Activated CD4-positive, alpha-beta T cell treated with anti-CD3 and anti-CD28 coated beads for 4 hours (primary cell): ENCODE results near the gene CAAP1.
"Not testable (repeated sequence)": the region's sequence is repeated elsewhere in the genome, so short reads cannot be mapped to it uniquely, and the experiment has no call there.

ENCODE experiments used
- DNase-seq, 2 donors: peaks; one replicate each; pipeline ENCODE4 v3.0.0-alpha.2; 2020

Gene CAAP1

GRCh38 chr9:26828391-26828955 lies 64.1 kb downstream of the CAAP1 start:
- not testable (repeated sequence) for DNase-seq

- DNase-seq = no peak
Measured at GRCh38 chr9:26814799-26815198, 77.8 kb downstream of the CAAP1 start.

- no peak for DNase-seq
Measured at GRCh38 chr9:26813247-26813646, 79.4 kb downstream of the CAAP1 start.

- DNase-seq = no peak
Measured at GRCh38 chr9:26812217-26812616, 80.4 kb downstream of the CAAP1 start.

- DNase-seq = no peak
Measured at GRCh38 chr9:26811106-26811505, 81.5 kb downstream of the CAAP1 start.

- DNase-seq = no peak
Measured at GRCh38 chr9:26809795-26810194, 82.8 kb downstream of the CAAP1 start.

GRCh38 chr9:26807161-26807560 lies 85.4 kb downstream of the CAAP1 start:
- DNase-seq = no peak

GRCh38 chr9:26802921-26803320 lies 89.7 kb downstream of the CAAP1 start:
- DNase-seq = no peak

- no peak for DNase-seq
Measured at GRCh38 chr9:26801772-26802171, 90.8 kb downstream of the CAAP1 start.

GRCh38 chr9:26800322-26800721 lies 92.3 kb downstream of the CAAP1 start:
- no peak for DNase-seq

GRCh38 chr9:26791274-26791673 lies 101.3 kb downstream of the CAAP1 start:
- DNase-seq = no peak
